Activated naive CD4-positive, alpha-beta T cell treated with anti-CD3 and anti-CD28 coated beads, Interleukin-2, amount 50 U/mL, for 72 hours (primary cell): Measurements from ENCODE around the gene SRRM4. TPM values are rescaled to one million over a fixed set of nuclear protein-coding genes. Genes with fewer than 3 reads are reported as not detected.

Source experiments
- ATAC-seq, 2 donors: fragments of 150-1000 bp; cut with Tn5 transposase; 2 replicates each; pipeline ENCODE4 v1.10.0; 2021; ENCODE audit warnings: mild to moderate bottlenecking in 2 of 2, moderate library complexity in 2 of 2
- DNase-seq, 2 donors: peaks; one replicate each; pipeline ENCODE4 v3.0.0; 2021 to 2022; ENCODE audit warnings: low spot score in 2 of 2
- H3K27ac Mint-ChIP-seq, 2 donors: one replicate each; pipeline ENCODE4 v1.8.0; 2022; ENCODE audit warnings: mild to moderate bottlenecking in 2 of 2, mixed read lengths in 2 of 2
- H3K36me3 Mint-ChIP-seq, 2 donors: one replicate each; pipeline ENCODE4 v1.8.0; 2022; ENCODE audit warnings: mixed read lengths in 2 of 2
- H3K9me3 Mint-ChIP-seq, 2 donors: one replicate each; pipeline ENCODE4 v1.8.0; 2022; ENCODE audit warnings: mixed read lengths in 2 of 2
- total RNA-seq, 2 donors: library from RNA; stranded (reverse); gene quantifications; one replicate each; pipeline ENCODE4 v1.2.3, GENCODE V29; 2022

The SRRM4 gene
- total RNA-seq, 2 donors from 2014 or later, result not detected

DNA sequence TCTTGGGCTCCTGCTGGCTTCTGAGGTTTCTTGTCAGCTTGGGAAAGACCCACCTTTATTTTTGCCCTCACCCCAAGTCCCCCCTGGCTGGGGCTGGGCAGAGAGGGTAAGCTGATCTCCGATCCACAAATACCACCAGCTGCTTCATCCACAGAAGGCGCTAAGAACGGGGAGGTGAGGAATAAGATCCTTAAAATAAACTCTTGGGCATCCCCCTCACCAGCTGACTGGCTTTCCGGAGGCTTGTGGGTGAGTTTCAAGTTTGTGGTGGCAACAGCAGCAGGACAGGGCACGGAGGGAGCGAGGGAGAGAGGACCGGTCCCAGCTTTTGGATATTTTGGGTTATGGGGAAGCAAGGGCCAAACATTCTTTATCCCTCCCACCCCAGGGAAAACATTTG, 176.6 kb downstream of the SRRM4 start:
- Mint-ChIP-seq H3K9me3 (peaks cover 6% of the 10 kb centered on the region in 2 donors), H3K36me3 (no peaks in the 10 kb centered on the region), H3K27ac (no peak overlapping the region)
- no peak for ATAC-seq
- DNase-seq, result no peak

DNA sequence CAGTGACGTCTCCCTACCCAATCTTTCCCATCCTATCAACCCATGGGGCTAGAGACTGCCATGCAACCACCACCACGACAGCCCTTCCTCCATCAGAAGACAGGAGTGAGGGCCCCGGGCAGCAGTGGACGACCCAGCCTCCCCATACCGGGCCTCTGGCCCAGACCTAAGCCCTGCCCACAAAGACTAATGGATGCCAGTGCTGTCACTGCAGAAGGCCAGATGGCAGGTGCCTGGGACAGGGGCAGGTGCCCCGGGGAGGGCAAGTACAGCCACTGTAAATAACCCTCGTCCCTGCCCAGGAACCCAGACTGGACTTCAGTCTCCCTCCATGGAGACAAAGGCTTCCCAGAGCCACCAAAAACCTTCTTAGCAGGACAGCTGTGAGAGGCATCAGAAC, 177.1 kb downstream of the SRRM4 start:
- no peak for DNase-seq
- no peak for ATAC-seq
- no peak overlapping the region for H3K27ac Mint-ChIP-seq
- H3K36me3 Mint-ChIP-seq, result no peaks in the 10 kb centered on the region
- H3K9me3 Mint-ChIP-seq, result peaks cover 6% of the 10 kb centered on the region in 2 donors

- ATAC-seq, result no peak
- no peak for DNase-seq
- Mint-ChIP-seq H3K36me3 (no peaks in the 10 kb centered on the region), H3K9me3 (no peaks in the 10 kb centered on the region), H3K27ac (no peak overlapping the region)
These were observed 178.5 kb downstream of the SRRM4 start for GRCh38 chr12:119159844-119160243.

GRCh38 chr12:119167902-119168301, 186.6 kb downstream of the SRRM4 start:
- H3K27ac Mint-ChIP-seq, result no peak overlapping the region
- DNase-seq, result no peak
- H3K9me3 Mint-ChIP-seq, result peaks cover 0 to 6% of the 10 kb centered on the region in 2 donors
- no peaks in the 10 kb centered on the region for H3K36me3 Mint-ChIP-seq
- no peak for ATAC-seq

DNA sequence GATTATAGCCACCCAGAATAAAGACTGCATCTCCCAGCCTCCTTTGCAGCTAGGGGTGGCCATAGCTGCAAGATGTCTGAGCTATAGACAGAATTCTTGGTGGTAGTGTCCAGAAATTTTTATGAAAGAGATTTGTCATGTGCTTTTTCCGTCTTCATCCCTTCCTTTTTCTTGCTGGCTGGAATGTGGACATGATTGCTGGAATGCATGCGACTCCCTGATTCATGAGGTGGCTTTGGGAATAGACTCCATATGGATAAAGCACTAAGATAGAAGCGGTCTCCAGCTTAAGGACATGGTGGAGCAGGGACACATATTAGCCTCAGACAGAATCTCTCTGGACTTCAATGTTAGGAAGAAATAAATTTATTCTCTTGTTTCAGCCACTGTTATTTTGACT, 187.4 kb downstream of the SRRM4 start:
- Mint-ChIP-seq H3K27ac (no peak overlapping the region), H3K9me3 (peaks cover 0 to 6% of the 10 kb centered on the region in 2 donors)

DNA sequence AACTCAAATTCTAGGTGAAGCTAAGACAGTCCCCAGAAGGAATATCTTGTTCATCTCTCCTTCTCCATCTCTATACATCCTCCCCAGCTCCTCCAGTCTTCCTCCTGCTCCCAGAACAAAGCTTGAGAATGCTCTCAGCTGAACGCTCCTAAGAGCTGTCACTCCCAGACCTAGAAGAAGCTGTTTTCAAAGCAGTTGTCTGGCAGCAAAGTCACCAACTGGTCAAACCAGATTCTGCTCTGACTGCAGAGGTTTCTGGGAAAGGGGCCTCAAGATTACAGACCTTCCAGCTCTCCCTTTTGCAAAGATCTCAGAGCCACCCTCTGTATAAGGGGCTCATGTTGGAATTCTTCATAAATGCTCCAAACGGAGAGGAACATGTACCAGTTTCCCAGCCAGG, 187.8 kb downstream of the SRRM4 start:
- peaks cover 0 to 6% of the 10 kb centered on the region in 2 donors for H3K9me3 Mint-ChIP-seq
- no peaks in the 10 kb centered on the region for H3K36me3 Mint-ChIP-seq
- ATAC-seq (no peak), DNase-seq (no peak)
- H3K27ac Mint-ChIP-seq, result no peak overlapping the region

More for the DNA sequence above, 187.4 kb downstream of the SRRM4 start:
- no peaks in the 10 kb centered on the region for H3K36me3 Mint-ChIP-seq
- ATAC-seq, result no peak
- no peak for DNase-seq

DNA sequence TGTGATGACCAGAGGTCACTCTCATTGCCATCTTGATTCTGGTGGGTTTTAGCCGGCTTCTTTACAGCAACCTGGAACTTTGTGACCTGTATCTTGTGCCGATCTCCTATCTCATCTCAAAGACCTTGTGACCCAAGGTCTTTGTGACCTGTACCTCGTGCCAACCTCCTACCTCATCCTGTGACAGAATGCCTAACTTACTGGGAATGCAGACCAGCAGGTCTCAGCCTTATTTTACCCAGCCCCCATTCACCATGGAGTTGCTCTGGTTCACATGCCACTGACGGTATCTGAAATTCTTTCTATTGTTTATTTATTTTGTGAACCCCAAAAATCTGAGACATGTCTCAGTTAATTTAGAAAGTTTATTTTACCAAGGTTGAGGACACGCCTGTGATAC, 189.9 kb downstream of the SRRM4 start:
- ATAC-seq (no peak), DNase-seq (no peak)
- Mint-ChIP-seq H3K27ac (no peak overlapping the region), H3K9me3 (peaks cover 0 to 6% of the 10 kb centered on the region in 2 donors), H3K36me3 (no peaks in the 10 kb centered on the region)

- H3K9me3 Mint-ChIP-seq, result peaks cover 0 to 6% of the 10 kb centered on the region in 2 donors
- ATAC-seq, result no peak
- H3K36me3 Mint-ChIP-seq, result no peaks in the 10 kb centered on the region
- H3K27ac Mint-ChIP-seq, result no peak overlapping the region
- DNase-seq, result no peak
These were observed 190.5 kb downstream of the SRRM4 start for GRCh38 chr12:119171691-119172425.

DNA sequence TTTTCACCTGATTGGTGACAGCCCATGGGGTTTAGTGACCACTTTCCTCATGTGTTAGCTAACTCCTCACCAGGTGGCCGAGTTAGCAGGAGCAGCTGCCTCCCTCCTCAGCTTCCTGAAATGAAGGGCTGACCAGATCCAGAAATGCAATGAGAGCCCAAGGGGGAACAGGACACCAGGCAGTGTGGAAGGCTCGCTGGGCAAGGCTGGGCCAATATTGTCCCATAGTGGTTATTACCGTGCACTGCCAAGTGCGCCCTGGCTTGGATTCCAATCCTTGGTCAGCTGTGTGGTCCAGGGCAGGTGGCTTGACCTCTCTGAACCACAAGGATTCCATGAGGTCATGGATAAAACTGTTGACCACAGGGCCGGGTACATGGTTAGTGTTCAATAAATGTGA, 193.7 kb downstream of the SRRM4 start:
- Mint-ChIP-seq H3K9me3 (no peaks in the 10 kb centered on the region), H3K36me3 (no peaks in the 10 kb centered on the region), H3K27ac (no peak overlapping the region)
- ATAC-seq (no peak), DNase-seq (no peak)

DNA sequence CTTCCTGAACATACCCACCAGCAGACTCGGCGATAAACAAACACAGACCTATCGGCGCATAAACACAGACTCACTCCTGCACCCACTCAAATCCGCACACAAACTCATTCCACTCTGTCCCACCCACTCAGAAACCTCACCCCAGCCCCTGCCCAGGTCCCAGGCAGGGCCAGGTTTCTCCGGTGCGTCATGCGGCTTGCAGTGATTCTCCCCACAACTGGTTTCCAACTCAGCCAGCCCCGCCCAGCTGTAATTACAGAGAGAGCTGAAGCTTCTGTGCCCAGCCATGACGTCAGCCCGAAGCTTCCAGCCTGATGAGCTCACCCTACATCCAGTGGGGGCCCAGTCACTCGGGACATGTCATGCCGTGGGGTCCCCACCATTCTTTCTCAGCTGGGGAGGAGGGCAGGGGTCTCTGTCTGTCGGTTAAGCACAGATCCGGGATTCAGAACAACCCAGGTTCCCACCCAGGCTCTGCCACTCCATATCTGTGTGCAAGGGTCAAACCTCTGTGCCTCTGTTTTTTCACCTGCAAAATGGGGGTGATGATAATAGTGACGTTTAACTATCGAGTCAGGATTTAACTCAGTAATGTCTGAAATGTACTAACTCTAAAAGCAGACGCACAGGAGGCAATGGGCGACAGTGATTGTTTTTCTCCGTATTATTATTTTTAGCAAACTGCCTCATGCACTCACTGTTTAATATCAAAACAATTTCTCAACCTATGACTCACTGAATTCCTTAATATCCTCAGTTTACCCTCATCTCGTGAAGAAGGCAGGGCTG, 195.1 kb downstream of the SRRM4 start:
- Mint-ChIP-seq H3K9me3 (no peaks in the 10 kb centered on the region), H3K36me3 (no peaks in the 10 kb centered on the region), H3K27ac (no peak overlapping the region)
- ATAC-seq, result no peak
- no peak for DNase-seq

GRCh38 chr12:119177056-119177325, 195.7 kb downstream of the SRRM4 start:
- Mint-ChIP-seq H3K27ac (no peak overlapping the region), H3K9me3 (no peaks in the 10 kb centered on the region), H3K36me3 (no peaks in the 10 kb centered on the region)
- no peak for DNase-seq
- no peak for ATAC-seq

- Mint-ChIP-seq H3K9me3 (no peaks in the 10 kb centered on the region), H3K36me3 (no peaks in the 10 kb centered on the region), H3K27ac (no peak overlapping the region)
- no peak for DNase-seq
- no peak for ATAC-seq
These were observed 196.5 kb downstream of the SRRM4 start for GRCh38 chr12:119177724-119178380.

DNA sequence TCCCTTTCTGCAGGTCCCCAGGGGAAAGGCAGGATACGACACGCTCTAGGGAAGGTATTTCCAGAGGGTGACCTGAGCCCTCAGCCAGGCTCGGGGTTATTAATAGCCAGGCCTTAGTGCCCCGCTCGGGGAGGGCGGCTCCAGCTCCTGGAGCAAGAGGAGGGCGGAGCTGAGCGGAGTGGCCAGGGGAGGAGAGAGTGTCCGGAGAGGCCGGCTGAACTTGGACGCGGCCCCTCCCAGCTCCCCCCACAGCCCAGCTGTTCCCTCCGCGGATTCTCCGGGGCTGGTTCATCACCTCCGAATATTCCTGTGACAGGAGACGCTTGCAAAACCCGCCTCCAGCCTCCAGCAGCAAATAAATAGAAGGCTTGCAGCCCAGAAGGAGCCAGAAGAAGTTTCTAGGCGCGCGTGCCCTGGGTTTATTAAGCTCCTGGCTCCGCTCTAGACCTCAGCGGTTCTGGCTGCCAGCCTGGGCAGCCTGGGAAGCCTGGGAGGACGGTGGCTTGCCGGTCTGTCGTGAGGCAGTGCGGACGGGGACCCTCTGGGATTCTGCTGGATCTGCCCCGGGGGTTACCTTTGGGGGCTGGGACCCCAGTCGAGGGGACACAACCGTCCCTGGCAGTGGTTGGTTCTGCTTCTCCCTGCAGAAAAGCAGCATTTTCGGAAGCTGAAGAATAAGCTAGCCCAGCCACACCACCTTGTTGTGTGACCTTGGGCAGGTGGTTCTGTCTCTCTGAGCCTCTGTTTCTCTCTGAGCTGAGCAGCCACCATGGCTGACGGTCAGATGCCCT, 197.4 kb downstream of the SRRM4 start, which contains the start of gene HSPB8:
Gene HSPB8, plus strand, starts transcription at position 388 of the 791 bp plus-strand sequence. Its CDS starts 382 bp downstream, at position 770.
- no peak for DNase-seq
- Mint-ChIP-seq H3K9me3 (no peaks in the 10 kb centered on the region), H3K27ac (no peak within 1 kb of the TSS), H3K36me3 (no peaks in the 10 kb centered on the region)
- no peak for ATAC-seq

GRCh38 chr12:119179335-119180021, 198.1 kb downstream of the SRRM4 start:
- DNase-seq (no peak), ATAC-seq (no peak)
- no peaks in the 10 kb centered on the region for H3K36me3 Mint-ChIP-seq
- H3K9me3 Mint-ChIP-seq, result no peaks in the 10 kb centered on the region
- no peak overlapping the region for H3K27ac Mint-ChIP-seq

DNA sequence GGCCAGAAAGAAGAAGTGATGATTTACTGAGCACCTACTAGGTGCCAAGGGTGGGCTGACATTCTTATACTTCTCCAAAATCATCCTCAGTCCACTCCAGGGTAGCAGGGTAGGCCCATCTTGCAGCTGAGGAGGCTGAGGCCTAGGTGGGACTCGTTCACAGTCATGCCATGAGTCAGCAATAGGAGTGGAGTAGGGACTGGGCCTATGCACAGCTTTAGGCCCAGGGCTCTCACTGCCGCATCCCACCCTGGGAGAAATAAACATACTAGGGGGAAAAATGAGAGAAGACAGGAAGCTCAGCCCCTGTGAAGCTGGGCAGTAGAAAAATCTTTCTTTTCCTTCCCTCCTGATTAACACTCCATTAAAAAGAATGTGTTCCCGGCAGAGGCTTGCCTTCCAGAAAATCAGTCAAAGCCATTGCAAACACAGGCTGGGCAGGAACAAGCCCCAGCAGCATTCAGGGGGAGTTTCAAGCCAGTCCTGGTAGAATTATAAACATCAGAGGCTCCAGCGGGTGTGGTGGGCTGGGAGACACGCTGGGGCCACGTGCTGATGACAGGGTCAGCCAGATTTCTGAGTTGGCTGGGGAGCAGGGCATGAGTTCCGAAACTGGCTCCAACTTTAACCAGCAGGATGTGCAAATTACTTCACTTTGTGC, 199.2 kb downstream of the SRRM4 start:
- no peaks in the 10 kb centered on the region for H3K36me3 Mint-ChIP-seq
- DNase-seq (no peak), ATAC-seq (no peak)
- H3K9me3 Mint-ChIP-seq, result no peaks in the 10 kb centered on the region
- no peak overlapping the region for H3K27ac Mint-ChIP-seq

DNA sequence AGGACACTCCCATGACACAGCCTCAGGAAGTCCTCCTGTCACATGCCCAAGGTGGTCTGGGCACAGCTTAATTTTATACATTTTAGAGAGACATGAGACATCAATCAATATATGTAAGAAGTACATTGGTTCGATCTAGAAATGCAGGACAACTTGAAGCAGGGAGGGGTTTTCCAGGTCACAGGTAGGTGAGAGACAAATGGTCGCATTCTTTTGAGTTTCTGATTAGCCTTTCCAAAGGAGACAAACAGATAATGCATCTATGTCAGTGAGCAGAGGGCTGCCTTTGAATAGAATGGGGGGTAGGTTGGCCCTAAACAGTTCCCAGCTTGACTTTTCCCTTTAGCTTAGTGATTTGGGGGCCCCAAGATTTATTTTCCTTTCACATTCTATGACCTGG, 199.9 kb downstream of the SRRM4 start:
- Mint-ChIP-seq H3K27ac (no peak overlapping the region), H3K36me3 (no peaks in the 10 kb centered on the region), H3K9me3 (no peaks in the 10 kb centered on the region)
- ATAC-seq, result no peak
- no peak for DNase-seq
